GM23248 (cell line): ENCODE results near the gene WWOX.

Experiments used
- EZH2 ChIP-seq: fragments of 200-600 bp; sonication (generic); IDR thresholded peaks from 2 replicates; pipeline ENCODE4 v1.6.1; 2018; ENCODE audit warnings: antibody characterized with exemption, mild to moderate bottlenecking; ENCODE audit not compliant: insufficient read depth, poor library complexity, severe bottlenecking
- EZH2phosphoT487 ChIP-seq: fragments of 200-600 bp; sonication (generic); IDR thresholded peaks from 2 replicates; pipeline ENCODE4 v1.6.1; 2018; ENCODE audit warnings: antibody characterized with exemption, moderate library complexity, mild to moderate bottlenecking, low read depth; ENCODE audit not compliant: insufficient read depth

DNA sequence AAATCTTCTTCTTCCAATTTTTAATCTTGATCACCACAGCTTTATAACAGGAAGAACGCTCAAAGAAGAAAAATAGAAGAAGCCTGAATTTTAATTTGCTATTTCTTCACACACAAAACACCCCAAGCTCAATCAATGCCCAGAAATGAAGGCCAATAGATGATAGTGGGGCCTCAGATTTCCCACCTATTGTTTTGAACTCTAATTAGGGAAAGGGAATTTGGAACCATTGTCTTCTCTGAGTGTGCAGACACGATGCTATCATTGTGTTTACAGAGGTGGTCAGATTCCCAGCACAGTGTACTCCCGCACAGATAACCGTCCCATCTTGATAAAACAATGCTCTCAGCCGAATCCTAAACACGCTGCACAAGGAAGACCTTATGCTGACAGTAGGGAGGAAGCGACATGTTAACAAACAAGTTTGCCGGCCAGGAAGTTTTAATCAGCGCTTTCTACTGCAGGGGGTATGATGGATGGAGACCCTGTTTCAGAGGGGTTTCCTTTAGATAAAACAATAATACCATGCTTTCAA, 816.4 kb downstream of the WWOX start:
- TF ChIP-seq EZH2 (no peak), EZH2phosphoT487 (no peak)
